GM23338 (cell line): ENCODE measurements around the gene ASPSCR1. TPM values are rescaled to one million over a fixed set of nuclear protein-coding genes. Genes with fewer than 3 reads are reported as not detected.
"Not testable (repeated sequence)": the region's sequence is repeated elsewhere in the genome, so short reads cannot be mapped to it uniquely, and the experiment has no call there.

ENCODE experiments used
- ATAC-seq: fragments of 200-7000 bp; cut with Tn5 transposase; 3 replicates; pipeline ENCODE4 v1.9.1; 2020
- DNase-seq: peaks from one replicate; pipeline ENCODE4 v3.0.0-alpha.2; 2015; ENCODE audit warnings: low spot score
- H2AFZ ChIP-seq: fragments of 200-600 bp; sonication (generic); 2 replicates; pipeline ENCODE4 v1.8.0; 2016; ENCODE audit warnings: antibody characterized with exemption, mild to moderate bottlenecking, moderate library complexity
- H3F3A ChIP-seq: fragments of 200-600 bp; sonication (generic); replicated peaks from 2 replicates; pipeline ENCODE4 v1.8.0; 2017; ENCODE audit warnings: antibody characterized with exemption, mixed run types, low read depth
- H3K27ac ChIP-seq: fragments of 200-600 bp; sonication (generic); 2 replicates; pipeline ENCODE4 v1.6.1; 2016; ENCODE audit warnings: low read depth
- H3K27me3 ChIP-seq: fragments of 200-600 bp; sonication (generic); 2 replicates; pipeline ENCODE4 v1.8.0; 2016; ENCODE audit warnings: mild to moderate bottlenecking, mixed run types, moderate library complexity; ENCODE audit not compliant: insufficient read depth
- H3K36me3 ChIP-seq: fragments of 200-600 bp; sonication (generic); 2 replicates; pipeline ENCODE4 v1.8.0; 2016; ENCODE audit warnings: mild to moderate bottlenecking; ENCODE audit not compliant: insufficient read depth
- H3K4me1 ChIP-seq: fragments of 200-600 bp; sonication (generic); 2 replicates; pipeline ENCODE4 v1.8.0; 2016; ENCODE audit warnings: mild to moderate bottlenecking, moderate library complexity; ENCODE audit not compliant: insufficient read depth
- H3K4me2 ChIP-seq: fragments of 200-600 bp; sonication (generic); 2 replicates; pipeline ENCODE4 v1.7.1; 2017; ENCODE audit warnings: mixed run types
- H3K4me3 ChIP-seq: fragments of 200-600 bp; sonication (generic); 2 replicates; pipeline ENCODE4 v1.6.1; 2016; ENCODE audit warnings: mixed run types
- H3K79me2 ChIP-seq: fragments of 200-600 bp; sonication (generic); replicated peaks from 2 replicates; pipeline ENCODE4 v1.8.0; 2017; ENCODE audit warnings: mild to moderate bottlenecking; ENCODE audit not compliant: insufficient read depth
- H3K9me2 ChIP-seq: fragments of 200-600 bp; sonication (generic); 2 replicates; pipeline ENCODE4 v1.8.0; 2017; ENCODE audit not compliant: insufficient read depth
- H4K20me1 ChIP-seq: fragments of 200-600 bp; sonication (generic); replicated peaks from 2 replicates; pipeline ENCODE4 v1.8.0; 2017; ENCODE audit warnings: mild to moderate bottlenecking; ENCODE audit not compliant: insufficient read depth
- H3K27ac Mint-ChIP-seq: 2 replicates; pipeline ENCODE4 v1.8.0; 2020; ENCODE audit warnings: inconsistent platforms, mild to moderate bottlenecking, moderate library complexity, mixed read lengths
- H3K27me3 Mint-ChIP-seq: 3 replicates; pipeline ENCODE4 v1.8.0; 2022; ENCODE audit warnings: low read depth, mild to moderate bottlenecking, moderate library complexity, mixed read lengths, inconsistent platforms; ENCODE audit not compliant: insufficient read depth, poor library complexity
- H3K36me3 Mint-ChIP-seq: 3 replicates; pipeline ENCODE4 v1.8.0; 2021; ENCODE audit warnings: low read depth, mild to moderate bottlenecking, inconsistent platforms, moderate library complexity, mixed read lengths
- H3K4me1 Mint-ChIP-seq: 3 replicates; pipeline ENCODE4 v1.8.0; 2020; ENCODE audit warnings: mild to moderate bottlenecking, inconsistent platforms, mixed read lengths
- H3K4me3 Mint-ChIP-seq: 3 replicates; pipeline ENCODE4 v1.8.0; 2021; ENCODE audit warnings: moderate library complexity, mild to moderate bottlenecking, inconsistent platforms, mixed read lengths
- H3K9me3 Mint-ChIP-seq: 3 replicates; pipeline ENCODE4 v1.8.0; 2020; ENCODE audit warnings: moderate library complexity, mild to moderate bottlenecking, inconsistent platforms, mixed read lengths
- CTCF ChIP-seq, 2 experiments: fragments of 200-600 bp in 1 of 2; sonication (generic) in 1 of 2; conservative IDR thresholded peaks; 2 replicates each; pipeline versions ENCODE4 v1.5.1 to v1.6.1; 2016 to 2017; ENCODE audit warnings: antibody characterized with exemption in 2 of 2, low read depth in 2 of 2, mild to moderate bottlenecking in 2 of 2, moderate library complexity in 1 of 2
- EZH2 ChIP-seq: fragments of 200-600 bp; sonication (generic); IDR thresholded peaks from one replicate; pipeline ENCODE4 v1.8.0; 2017; ENCODE audit warnings: antibody characterized with exemption, mild to moderate bottlenecking, low read depth; ENCODE audit not compliant: unreplicated experiment
- EZH2phosphoT487 ChIP-seq: fragments of 200-600 bp; sonication (generic); IDR thresholded peaks from one replicate; pipeline ENCODE4 v1.8.1; 2018; ENCODE audit warnings: antibody characterized with exemption; ENCODE audit not compliant: unreplicated experiment
- NANOG ChIP-seq: IDR thresholded peaks from 2 replicates; pipeline ENCODE4 v1.6.1; 2016; ENCODE audit warnings: antibody characterized with exemption, borderline replicate concordance
- REST ChIP-seq: IDR thresholded peaks from one replicate; pipeline ENCODE4 v1.6.1; 2018; ENCODE audit warnings: antibody characterized with exemption; ENCODE audit not compliant: unreplicated experiment
- ZNF114 ChIP-seq: fragments of 250-450 bp; sonication (Bioruptor Pico); IDR thresholded peaks from 2 replicates; pipeline ENCODE4 v1.5.0; 2020; ENCODE audit warnings: mild to moderate bottlenecking, moderate library complexity
- ZNF331 ChIP-seq: fragments of 250-450 bp; sonication (Bioruptor Pico); IDR thresholded peaks from 2 replicates; pipeline ENCODE4 v1.5.0; 2020; ENCODE audit warnings: low read depth, mild to moderate bottlenecking, moderate library complexity
- ZNF462 ChIP-seq: fragments of 250-450 bp; sonication (Bioruptor Pico); IDR thresholded peaks from 2 replicates; pipeline ENCODE4 v1.5.0; 2020; ENCODE audit warnings: mild to moderate bottlenecking, moderate library complexity
- polyA plus RNA-seq: library from polyadenylated mRNA; unstranded; fragments of >200 nt; fragmentation: Nextera tagmentation; extraction: Ambion mirVana; gene quantifications from 2 replicates; pipeline ENCODE4 v1.2.1, GENCODE V29; 2016
- total RNA-seq: library from RNA; depleted of rRNA; stranded (reverse); fragments of >200 nt; shearing (Covaris generic); gene quantifications from 2 replicates; pipeline ENCODE4 v1.2.3, GENCODE V29; 2014

ASPSCR1 gene
- total and polyA plus RNA-seq, 2 experiments from 2014 or later, result 44.2 to 46.9 TPM

GRCh38 chr17:81953443-81953842 is 24.0 kb upstream of the ASPSCR1 start:
- H3K27ac ChIP-seq, H3K36me3 Mint-ChIP-seq, H3K36me3 ChIP-seq, H4K20me1 ChIP-seq, H3K9me3 Mint-ChIP-seq, ATAC-seq, H3K4me1 ChIP-seq, H3K9me2 ChIP-seq, DNase-seq, H3K27ac Mint-ChIP-seq, H3K4me2 ChIP-seq, H2AFZ ChIP-seq, H3K4me3 ChIP-seq, H3K4me1 Mint-ChIP-seq, H3K4me3 Mint-ChIP-seq, H3F3A ChIP-seq, H3K79me2 ChIP-seq: not testable (repeated sequence)
- peaks cover 28% of the 10 kb centered on the region for H3K27me3 Mint-ChIP-seq
- peak in 1 of 2 experiments; percentile 22; a peak in 1 of 4 replicates for TF ChIP-seq CTCF (conservative IDR thresholded peaks at IDR 0.05; ENCODE audit: low read depth in 2 of 2)
- peaks cover 18% of the 10 kb centered on the region for H3K27me3 ChIP-seq

- ATAC-seq (no peak), DNase-seq (no peak)
- no peak overlapping the region for H3K4me3 Mint-ChIP-seq
- no peak for TF ChIP-seq ZNF331
- no peak for TF ChIP-seq NANOG
- no peak for TF ChIP-seq EZH2
- TF ChIP-seq ZNF462 (CRISPR knock-in tag), result no peak
- no peak for TF ChIP-seq ZNF114 (CRISPR knock-in tag)
- TF ChIP-seq REST, result no peak
- no peak for TF ChIP-seq EZH2phosphoT487
Measured at GRCh38 chr17:81954131-81955057, 23.0 kb upstream of the ASPSCR1 start.

More at GRCh38 chr17:81954131-81955057, 23.0 kb upstream of the ASPSCR1 start:
- no peaks in the 10 kb centered on the region; the same call in 2 of the 3 replicates for H3K36me3 Mint-ChIP-seq
- H3K9me2 ChIP-seq, result no peaks in the 10 kb centered on the region
- H4K20me1 ChIP-seq, result peaks cover 6% of the 10 kb centered on the region; the same call in 1 of the 2 replicates
- no peaks in the 10 kb centered on the region for H3K36me3 ChIP-seq
- H3K27ac ChIP-seq, result no peak overlapping the region
- no peak overlapping the region for H2AFZ ChIP-seq
- peaks cover 3% of the 10 kb centered on the region; the same call in 1 of the 3 replicates for H3K9me3 Mint-ChIP-seq
- no peaks in the 10 kb centered on the region for H3K4me1 ChIP-seq
- H3K4me3 ChIP-seq, result no peak overlapping the region
- H3K79me2 ChIP-seq, result no peaks in the 10 kb centered on the region
- no peaks in the 10 kb centered on the region for H3F3A ChIP-seq
- H3K4me1 Mint-ChIP-seq, result no peaks in the 10 kb centered on the region; the same call in 2 of the 3 replicates
- peaks cover 36% of the 10 kb centered on the region for H3K27me3 Mint-ChIP-seq
- H3K4me2 ChIP-seq, result no peak overlapping the region
- H3K27ac Mint-ChIP-seq, result no peak overlapping the region
- H3K27me3 ChIP-seq, result peaks cover 27% of the 10 kb centered on the region
